ENCODE results near the gene BRS3.
"Not testable (repeated sequence)": the region's sequence is repeated elsewhere in the genome, so short reads cannot be mapped to it uniquely, and the experiment has no call there.

Gene BRS3

GRCh38 chrX:136487647-136488046 is at the start of gene BRS3:
BRS3 (plus strand) TSS chrX:136487947; CDS start chrX:136488115, 168 bp downstream.
- DNase-seq (ENCODE audit: low read depth in 2 of 2) = no peak

DNA sequence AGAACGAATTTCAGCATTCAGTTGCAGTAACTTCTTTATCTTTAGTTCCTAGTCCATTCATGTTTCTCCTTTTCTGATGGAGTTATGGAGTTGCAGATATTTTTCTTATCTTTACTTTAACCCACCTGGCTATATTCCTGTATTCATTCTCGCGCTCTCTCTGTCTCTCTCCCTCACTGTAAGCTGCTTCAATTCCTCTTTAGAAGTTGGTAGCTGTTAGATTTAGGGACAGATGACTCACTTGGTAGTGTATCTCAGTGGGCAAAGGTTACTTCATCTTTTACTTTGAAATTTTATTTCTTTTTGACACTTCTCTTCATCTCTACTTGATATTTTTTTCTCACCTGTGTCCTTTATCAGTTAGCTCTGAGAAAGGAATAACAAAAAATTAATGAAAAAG is 49.6 kb upstream of the BRS3 start:
- DNase-seq (ENCODE audit: low read depth in 2 of 2) = no peak

GRCh38 chrX:136445674-136446073 is 42.1 kb upstream of the BRS3 start:
- DNase-seq (ENCODE audit: low read depth in 2 of 2) = not testable (repeated sequence)

DNA sequence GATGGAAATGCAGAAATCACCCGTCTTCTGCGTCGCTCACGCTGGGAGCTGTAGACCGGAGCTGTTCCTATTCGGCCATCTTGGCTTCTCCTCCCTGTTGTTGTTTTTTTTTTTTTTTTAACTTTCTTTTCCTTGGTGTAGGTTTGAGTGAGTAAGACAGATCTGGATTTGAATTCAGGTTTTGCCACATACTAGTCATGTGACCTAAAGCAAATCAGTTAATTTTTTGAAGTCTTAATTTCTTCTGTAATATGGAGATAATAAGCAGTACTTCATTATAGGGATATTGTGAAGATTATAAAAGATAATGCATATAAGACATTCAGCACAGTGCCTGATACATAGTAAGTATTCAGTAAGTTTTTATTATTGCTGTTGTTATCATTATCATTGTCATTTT is 41.5 kb upstream of the BRS3 start:
- no peak for DNase-seq (ENCODE audit: low read depth in 2 of 2)

DNA sequence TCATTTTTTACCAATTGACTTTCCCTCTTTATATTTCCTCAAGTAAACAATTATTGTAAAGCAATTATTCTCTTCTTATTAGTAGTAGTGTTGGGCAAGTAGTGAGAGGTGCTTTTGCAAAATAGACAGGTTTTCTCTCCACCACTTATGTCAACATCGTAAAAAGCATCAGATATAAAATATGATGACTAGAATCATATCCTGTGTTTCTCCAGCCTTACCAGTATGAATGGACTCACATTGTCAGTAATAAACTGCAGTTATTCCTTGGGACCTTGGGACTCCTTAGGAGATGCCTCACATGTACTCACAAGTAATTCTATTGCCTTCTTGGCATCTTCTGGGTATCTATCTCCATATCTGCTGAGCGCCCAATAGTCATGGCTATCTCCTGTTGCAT is 40.4 kb upstream of the BRS3 start:
- DNase-seq (ENCODE audit: low read depth in 2 of 2) = no peak

- DNase-seq (ENCODE audit: low read depth in 2 of 2) = no peak
Observed at GRCh38 chrX:136447968-136448367, 39.8 kb upstream of the BRS3 start.

GRCh38 chrX:136450050-136450830 is 37.5 kb upstream of the BRS3 start:
- DNase-seq (ENCODE audit: low read depth in 2 of 2) = no peak

GRCh38 chrX:136452614-136453013 is 35.1 kb upstream of the BRS3 start:
- no peak for DNase-seq (ENCODE audit: low read depth in 2 of 2)

GRCh38 chrX:136453114-136453513 is 34.6 kb upstream of the BRS3 start:
- no peak for DNase-seq (ENCODE audit: low read depth in 2 of 2)

DNA sequence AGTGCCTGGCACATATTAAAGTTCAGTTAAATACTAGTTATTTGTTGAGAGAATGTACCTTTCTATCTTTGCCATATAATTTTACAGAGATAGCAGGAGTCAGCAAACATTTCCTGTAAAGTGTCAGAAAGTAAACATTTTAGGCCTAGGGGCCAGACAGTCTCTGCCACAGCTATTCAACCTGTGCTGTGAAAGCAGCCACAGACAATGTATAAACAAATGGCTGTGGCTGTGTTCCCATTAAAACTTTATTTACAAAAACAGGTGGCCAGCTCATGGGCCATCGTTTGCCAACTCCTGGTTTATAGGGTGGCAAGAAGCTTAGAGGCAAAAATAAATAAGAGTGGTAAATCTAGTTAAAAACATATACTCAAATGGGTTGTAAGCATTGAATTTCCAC is 34.0 kb upstream of the BRS3 start:
- no peak for DNase-seq (ENCODE audit: low read depth in 2 of 2)

- no peak for DNase-seq (ENCODE audit: low read depth in 2 of 2)
Observed at GRCh38 chrX:136456133-136456532, 31.6 kb upstream of the BRS3 start.

DNA sequence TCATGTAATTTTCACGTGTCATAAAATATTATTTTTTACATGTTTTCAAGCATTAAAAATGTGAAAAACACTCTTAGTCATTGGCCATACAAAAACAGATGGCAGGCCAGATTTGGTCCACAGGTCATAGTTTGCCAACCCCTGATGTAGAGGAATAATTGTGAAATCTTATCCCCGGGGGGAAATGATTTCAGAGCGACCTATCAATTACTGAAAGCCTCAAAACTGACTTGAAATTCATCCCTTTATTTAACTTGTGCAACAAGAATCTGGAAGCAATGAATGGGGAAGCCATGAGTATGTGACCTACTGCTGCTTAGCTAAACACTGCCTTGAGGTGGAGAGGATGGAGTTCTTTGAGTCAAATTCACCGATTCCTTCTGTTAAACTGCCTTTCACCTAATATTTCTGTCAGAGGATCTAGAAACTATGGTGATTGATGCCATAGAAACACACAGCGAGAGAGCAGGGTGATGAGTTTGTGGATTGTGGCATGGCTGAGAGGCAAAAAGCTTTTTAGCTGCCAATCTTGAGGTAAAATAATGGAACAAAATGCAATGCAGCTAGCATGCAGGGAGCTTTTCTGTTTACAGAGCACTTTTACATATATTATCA is 30.3 kb upstream of the BRS3 start:
- no peak for DNase-seq (ENCODE audit: low read depth in 2 of 2)

DNA sequence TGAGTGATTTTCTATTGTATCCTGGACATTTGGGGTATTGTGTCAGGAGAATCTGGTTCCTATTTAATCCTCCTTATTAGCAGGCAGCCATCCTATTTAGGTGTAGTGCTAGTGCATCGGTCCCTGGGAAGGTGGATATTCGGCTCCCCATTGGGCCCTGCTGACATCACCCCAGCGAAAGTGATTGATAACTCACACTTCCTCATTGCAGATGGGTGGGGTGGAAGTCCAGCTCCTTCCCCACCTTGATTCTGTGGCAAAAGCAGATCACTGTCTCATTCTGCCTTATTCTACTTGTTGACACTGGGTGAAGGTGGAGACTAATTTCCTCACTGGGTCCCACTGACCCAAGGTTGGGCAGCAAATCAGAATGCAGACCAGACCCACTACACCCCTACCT is 23.2 kb upstream of the BRS3 start:
- DNase-seq (ENCODE audit: low read depth in 2 of 2) = no peak

DNA sequence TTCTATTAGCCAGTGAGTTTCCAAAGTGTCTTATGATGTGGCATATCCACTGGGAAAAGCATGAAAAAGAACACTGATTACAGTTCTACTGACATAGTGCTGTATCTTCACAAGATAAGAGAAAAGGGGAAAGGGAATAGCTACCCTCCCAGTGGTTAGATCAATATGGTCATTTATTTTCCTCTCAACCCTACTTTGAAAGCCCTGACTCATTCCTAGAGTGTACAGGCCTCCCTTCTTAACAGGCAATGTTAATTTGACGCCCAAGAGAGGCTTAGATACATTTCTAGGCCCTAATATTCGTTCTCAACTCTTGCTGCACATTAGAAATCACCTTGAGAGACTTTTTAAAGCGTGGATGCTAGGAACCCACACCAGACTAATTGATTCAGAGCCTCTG is 20.4 kb upstream of the BRS3 start:
- no peak for DNase-seq (ENCODE audit: low read depth in 2 of 2)

DNA sequence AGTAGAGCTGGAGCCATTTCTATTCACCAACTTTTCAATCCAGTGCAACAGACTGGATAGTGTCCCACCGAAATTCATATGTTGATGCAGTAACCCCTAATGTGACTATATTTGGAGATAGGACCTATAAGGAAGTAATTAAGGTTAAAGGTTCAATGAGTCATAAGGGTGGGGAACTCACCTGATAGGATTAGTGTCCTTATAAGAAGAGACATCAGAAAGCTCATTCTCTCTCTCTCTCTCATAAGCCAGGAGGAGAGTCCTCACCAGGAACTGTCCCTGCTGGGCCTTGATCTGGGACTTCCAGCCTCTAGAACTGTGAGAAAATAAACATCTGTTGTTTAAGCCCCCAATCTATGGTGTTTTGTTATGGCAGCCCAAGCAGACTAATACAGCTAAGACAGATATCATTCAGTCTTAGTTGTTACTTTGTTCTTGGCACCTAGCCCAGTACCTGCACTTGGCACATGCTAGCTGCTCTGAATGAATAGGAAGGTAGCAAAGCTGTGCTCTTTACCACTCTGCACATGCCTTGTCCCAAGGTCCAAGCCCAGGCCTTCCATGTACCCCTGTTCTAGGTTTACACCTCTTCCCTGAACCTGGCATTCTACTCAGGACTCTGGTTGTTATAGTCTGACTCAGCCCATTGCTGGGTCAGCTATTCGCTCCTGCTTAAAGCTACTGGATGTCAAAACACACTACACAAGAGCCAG is 19.2 kb upstream of the BRS3 start:
- no peak for DNase-seq (ENCODE audit: low read depth in 2 of 2)

GRCh38 chrX:136473663-136474062 is 14.1 kb upstream of the BRS3 start:
- DNase-seq (ENCODE audit: low read depth in 2 of 2) = no peak

DNA sequence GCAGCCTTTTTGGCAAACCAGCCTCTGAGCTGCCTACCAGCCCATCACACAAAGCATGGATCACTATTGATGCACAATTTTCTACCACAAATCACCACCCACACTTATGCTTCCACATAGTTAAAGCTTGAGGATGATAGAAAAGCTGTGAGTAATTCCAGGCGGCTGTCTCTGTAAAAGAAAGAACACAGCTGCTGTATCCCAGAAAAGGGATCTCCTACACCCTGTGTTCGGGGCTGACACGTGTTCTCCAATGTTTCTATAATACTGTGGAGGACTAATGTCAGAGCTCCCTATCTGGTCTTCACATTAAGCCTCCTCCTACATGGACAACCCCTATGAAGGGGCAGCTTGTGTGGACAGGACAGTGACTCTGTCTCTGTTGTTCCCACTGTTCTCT is 12.5 kb upstream of the BRS3 start:
- DNase-seq (ENCODE audit: low read depth in 2 of 2) = no peak

DNA sequence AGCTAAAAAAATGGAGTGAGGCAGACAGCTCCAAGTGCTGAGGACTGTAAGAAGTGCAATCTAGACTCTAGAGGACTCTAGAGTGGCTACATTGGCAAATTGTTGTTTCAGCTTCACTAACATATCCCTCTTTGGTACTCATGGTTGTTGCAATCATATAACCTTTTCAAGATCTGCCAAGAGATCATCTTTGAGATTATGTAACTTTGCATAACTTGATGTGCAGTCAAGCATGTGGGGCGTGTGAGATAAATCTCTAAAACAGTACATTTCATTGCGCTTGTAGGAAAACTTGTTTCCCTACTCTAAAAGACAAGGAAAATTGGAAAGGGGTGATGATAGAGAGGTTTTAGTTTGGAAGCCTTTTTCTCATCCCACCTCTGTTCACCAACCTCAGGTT is 11.2 kb upstream of the BRS3 start:
- no peak for DNase-seq (ENCODE audit: low read depth in 2 of 2)

- DNase-seq (ENCODE audit: low read depth in 2 of 2) = no peak
Observed at GRCh38 chrX:136477026-136477425, 10.7 kb upstream of the BRS3 start.

DNA sequence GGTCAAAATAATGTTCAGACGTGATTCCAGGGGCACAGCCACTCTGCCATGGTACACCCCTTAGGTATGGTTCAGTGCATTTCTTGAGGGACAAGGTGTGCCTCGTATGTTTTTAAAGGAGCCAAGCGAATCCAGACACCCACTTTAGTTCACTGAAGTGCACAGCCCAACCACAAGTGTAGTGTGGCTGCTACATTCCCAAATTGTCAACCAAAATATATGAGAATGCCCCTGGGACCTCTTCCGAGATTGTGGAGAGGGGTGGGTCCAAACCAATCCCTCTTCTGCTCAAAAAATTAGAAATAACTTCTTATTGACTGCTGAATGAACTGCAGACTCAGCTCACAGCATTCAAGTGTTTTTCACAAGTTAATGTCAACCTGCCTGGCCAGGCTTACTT is 7.4 kb upstream of the BRS3 start:
- DNase-seq (ENCODE audit: low read depth in 2 of 2) = no peak

- DNase-seq (ENCODE audit: low read depth in 2 of 2) = no peak
Observed at GRCh38 chrX:136488706-136489105, 959 bp downstream of the BRS3 start.

DNA sequence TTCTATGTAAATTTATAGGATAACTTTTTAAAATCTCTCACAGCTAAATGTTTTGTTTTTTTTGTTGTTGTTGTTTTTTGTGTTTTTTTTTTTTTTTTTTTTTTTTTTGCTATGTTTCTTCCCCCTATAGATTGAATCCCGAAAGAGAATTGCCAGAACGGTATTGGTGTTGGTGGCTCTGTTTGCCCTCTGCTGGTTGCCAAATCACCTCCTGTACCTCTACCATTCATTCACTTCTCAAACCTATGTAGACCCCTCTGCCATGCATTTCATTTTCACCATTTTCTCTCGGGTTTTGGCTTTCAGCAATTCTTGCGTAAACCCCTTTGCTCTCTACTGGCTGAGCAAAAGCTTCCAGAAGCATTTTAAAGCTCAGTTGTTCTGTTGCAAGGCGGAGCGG is 4.1 kb downstream of the BRS3 start:
- DNase-seq (ENCODE audit: low read depth in 2 of 2) = no peak

- no peak for DNase-seq (ENCODE audit: low read depth in 2 of 2)
Observed at GRCh38 chrX:136493011-136493410, 5.3 kb downstream of the BRS3 start.
